Activated T-cell treated with anti-CD3 and anti-CD28 coated beads for 4 hours (primary cell): Measurements from ENCODE around the gene SH3TC2.
A peak's percentile ranks its signal among the peaks of the same experiment; 100 is the strongest.

Source experiments
- DNase-seq: peaks from one replicate; pipeline ENCODE4 v3.0.0-alpha.2; 2020

Gene SH3TC2

GRCh38 chr5:149056616-149057165 is 6.2 kb downstream of the SH3TC2 start:
- DNase-seq, result no peak

GRCh38 chr5:149054416-149054815 is 8.4 kb downstream of the SH3TC2 start:
- DNase-seq, result no peak

- no peak for DNase-seq
Measured at GRCh38 chr5:149053072-149053695, 9.7 kb downstream of the SH3TC2 start.

- DNase-seq, result no peak
Measured at GRCh38 chr5:149049371-149049781, 13.5 kb downstream of the SH3TC2 start.

- DNase-seq, result no peak
Measured at GRCh38 chr5:149048811-149049210, 14.1 kb downstream of the SH3TC2 start.

GRCh38 chr5:149047462-149047861 is 15.4 kb downstream of the SH3TC2 start:
- DNase-seq, result no peak

- no peak for DNase-seq
Measured at GRCh38 chr5:149046196-149046829, 16.5 kb downstream of the SH3TC2 start.

GRCh38 chr5:149045089-149045460 is 17.8 kb downstream of the SH3TC2 start:
- no peak for DNase-seq

- no peak for DNase-seq
Measured at GRCh38 chr5:149044453-149045088, 18.3 kb downstream of the SH3TC2 start.

GRCh38 chr5:149043641-149044040 is 19.2 kb downstream of the SH3TC2 start:
- DNase-seq, result no peak

GRCh38 chr5:149042865-149043264 is 20.0 kb downstream of the SH3TC2 start:
- no peak for DNase-seq

- no peak for DNase-seq
Measured at GRCh38 chr5:149041242-149041641, 21.6 kb downstream of the SH3TC2 start.

- DNase-seq, result no peak
Measured at GRCh38 chr5:149040421-149040820, 22.4 kb downstream of the SH3TC2 start.

- no peak for DNase-seq
Measured at GRCh38 chr5:149039506-149039905, 23.4 kb downstream of the SH3TC2 start.

GRCh38 chr5:149038336-149039080 is 24.4 kb downstream of the SH3TC2 start:
- DNase-seq, result no peak

- no peak for DNase-seq
Measured at GRCh38 chr5:149037817-149038216, 25.0 kb downstream of the SH3TC2 start.

GRCh38 chr5:149036970-149037369 is 25.9 kb downstream of the SH3TC2 start:
- DNase-seq, result no peak

GRCh38 chr5:149036168-149036567 is 26.7 kb downstream of the SH3TC2 start:
- no peak for DNase-seq

- peak; percentile 46 for DNase-seq
Measured at GRCh38 chr5:149035372-149035790, 27.5 kb downstream of the SH3TC2 start.

GRCh38 chr5:149030838-149031397 is 31.9 kb downstream of the SH3TC2 start:
- DNase-seq, result no peak

- no peak for DNase-seq
Measured at GRCh38 chr5:149030392-149030791, 32.5 kb downstream of the SH3TC2 start.

- DNase-seq, result no peak
Measured at GRCh38 chr5:149028984-149029383, 33.9 kb downstream of the SH3TC2 start.

GRCh38 chr5:149028161-149028560 is 34.7 kb downstream of the SH3TC2 start:
- no peak for DNase-seq
